Omental fat pad (tissue), 4 donors: ENCODE results near the gene RFXANK. TPM values are rescaled to one million over a fixed set of nuclear protein-coding genes. Genes with fewer than 3 reads are reported as not detected.
"Not testable (repeated sequence)": the region's sequence is repeated elsewhere in the genome, so short reads cannot be mapped to it uniquely, and the experiment has no call there.

Experiments
- ATAC-seq: fragments of 150-250 bp; one replicate; pipeline ENCODE4 v1.9.1; 2016; ENCODE audit warnings: mild to moderate bottlenecking, moderate library complexity; ENCODE audit not compliant: low FRiP score
- DNase-seq: peaks from one replicate; pipeline ENCODE4 v3.0.0-alpha.2; 2019; ENCODE audit warnings: low spot score
- total RNA-seq, 4 donors: library from RNA; depleted of rRNA; stranded (reverse); fragments of >200 nt; gene quantifications; one replicate each; pipeline ENCODE4 v1.1.0, GENCODE V29; 2016
- TF ChIP-seq, protein P1 (sequence below), 3 donors: fragments of 450-650 bp; IDR thresholded peaks; one replicate each; pipeline ENCODE4 v1.5.1; 2016 to 2017; ENCODE audit warnings: antibody characterized with exemption in 3 of 3, mild to moderate bottlenecking in 3 of 3, moderate library complexity in 2 of 3

The RFXANK gene
- total RNA-seq, 4 donors from 2014 or later, result 31.2 to 46.8 (median 42.3) TPM

DNA sequence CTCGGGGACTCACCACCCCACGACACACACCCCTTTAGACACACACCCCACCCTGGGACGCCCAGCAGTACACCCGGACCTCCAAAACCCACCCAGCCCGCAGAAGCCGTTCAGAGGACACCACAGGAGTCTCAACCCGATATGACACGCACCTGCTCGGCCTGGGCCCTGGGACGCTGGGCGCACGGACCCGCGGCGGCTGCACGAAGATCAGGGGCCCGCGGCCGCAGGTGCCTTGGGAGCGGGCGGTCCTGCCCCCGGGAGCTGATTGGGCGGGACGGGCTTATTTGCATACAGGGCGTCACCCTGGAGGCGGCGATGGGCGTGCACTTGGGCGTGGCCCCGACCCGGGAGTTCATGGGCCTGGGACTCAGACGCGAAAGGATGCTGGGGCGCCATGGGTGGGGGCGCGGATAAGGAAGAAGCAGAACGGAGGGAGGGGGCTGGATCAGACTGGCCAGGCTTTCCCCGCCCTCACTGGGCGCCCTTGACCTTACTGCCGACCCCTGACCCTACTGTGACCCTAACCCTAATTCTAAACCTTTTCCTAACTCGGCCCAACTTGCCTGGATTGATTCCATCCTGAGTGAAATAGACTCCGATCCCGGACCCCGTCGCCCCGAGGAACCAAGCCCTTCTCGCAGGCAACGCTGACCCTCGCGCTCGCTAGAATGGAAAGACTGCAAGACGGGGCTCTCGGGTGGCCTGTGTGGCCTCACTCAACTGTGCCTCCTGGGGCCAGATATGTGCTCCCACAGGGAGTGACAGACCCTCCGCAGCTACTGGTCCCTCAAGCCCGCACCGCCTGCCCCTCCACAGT is 21.8 kb upstream of the RFXANK start, which contains the start of gene MEF2B:
Gene MEF2B (minus strand): TSS at position 211 of the 820 bp plus-strand sequence. CDS start 19,528 bp downstream, outside the sequence.
- DNase-seq (peak; percentile 51), ATAC-seq (peak; percentile 78)
- TF ChIP-seq, protein P1, sequence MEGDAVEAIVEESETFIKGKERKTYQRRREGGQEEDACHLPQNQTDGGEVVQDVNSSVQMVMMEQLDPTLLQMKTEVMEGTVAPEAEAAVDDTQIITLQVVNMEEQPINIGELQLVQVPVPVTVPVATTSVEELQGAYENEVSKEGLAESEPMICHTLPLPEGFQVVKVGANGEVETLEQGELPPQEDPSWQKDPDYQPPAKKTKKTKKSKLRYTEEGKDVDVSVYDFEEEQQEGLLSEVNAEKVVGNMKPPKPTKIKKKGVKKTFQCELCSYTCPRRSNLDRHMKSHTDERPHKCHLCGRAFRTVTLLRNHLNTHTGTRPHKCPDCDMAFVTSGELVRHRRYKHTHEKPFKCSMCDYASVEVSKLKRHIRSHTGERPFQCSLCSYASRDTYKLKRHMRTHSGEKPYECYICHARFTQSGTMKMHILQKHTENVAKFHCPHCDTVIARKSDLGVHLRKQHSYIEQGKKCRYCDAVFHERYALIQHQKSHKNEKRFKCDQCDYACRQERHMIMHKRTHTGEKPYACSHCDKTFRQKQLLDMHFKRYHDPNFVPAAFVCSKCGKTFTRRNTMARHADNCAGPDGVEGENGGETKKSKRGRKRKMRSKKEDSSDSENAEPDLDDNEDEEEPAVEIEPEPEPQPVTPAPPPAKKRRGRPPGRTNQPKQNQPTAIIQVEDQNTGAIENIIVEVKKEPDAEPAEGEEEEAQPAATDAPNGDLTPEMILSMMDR (IDR thresholded peaks at IDR 0.05), result no peak

DNA sequence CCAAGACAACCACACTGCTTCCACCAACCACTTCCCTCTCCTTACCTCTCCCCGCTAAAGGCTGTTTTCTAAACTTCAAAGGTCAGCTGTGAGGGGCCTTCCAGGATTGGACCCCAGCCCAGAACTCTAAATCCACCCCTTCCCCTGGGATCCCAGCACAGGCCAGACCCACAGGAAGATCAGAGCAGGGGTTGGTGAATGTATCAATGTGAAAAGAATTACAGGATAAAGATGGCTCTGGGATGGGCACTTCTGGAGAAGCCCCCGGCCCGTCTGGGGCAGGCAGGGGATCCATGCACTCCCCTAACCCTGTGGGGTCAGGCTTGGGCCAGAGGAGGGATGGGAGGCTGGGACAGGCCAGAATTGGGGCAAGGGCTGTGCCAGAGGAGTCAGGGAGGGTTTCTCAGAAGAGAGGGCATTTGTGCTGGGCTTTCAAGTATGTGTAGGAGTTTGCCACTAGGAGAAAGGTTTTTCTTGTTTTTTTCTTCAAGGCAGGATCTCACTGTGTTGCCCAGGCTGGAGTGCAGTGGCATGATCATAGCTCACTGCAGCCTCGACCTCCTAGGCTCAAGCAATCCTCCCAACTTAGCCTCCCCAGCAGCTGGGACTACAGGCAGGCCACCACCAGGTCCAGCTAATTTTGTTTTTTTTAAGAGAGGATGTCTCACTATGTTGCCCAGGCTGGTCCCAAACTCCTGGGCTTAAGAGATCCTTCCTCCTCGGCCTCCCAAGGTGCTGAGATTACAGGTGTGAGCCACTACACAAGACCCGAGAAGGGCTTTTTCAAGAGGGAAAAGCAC is 21.0 kb upstream of the RFXANK start:
- DNase-seq, result no peak
- TF ChIP-seq, protein P1 (IDR thresholded peaks at IDR 0.05), result no peak
- no peak for ATAC-seq

DNA sequence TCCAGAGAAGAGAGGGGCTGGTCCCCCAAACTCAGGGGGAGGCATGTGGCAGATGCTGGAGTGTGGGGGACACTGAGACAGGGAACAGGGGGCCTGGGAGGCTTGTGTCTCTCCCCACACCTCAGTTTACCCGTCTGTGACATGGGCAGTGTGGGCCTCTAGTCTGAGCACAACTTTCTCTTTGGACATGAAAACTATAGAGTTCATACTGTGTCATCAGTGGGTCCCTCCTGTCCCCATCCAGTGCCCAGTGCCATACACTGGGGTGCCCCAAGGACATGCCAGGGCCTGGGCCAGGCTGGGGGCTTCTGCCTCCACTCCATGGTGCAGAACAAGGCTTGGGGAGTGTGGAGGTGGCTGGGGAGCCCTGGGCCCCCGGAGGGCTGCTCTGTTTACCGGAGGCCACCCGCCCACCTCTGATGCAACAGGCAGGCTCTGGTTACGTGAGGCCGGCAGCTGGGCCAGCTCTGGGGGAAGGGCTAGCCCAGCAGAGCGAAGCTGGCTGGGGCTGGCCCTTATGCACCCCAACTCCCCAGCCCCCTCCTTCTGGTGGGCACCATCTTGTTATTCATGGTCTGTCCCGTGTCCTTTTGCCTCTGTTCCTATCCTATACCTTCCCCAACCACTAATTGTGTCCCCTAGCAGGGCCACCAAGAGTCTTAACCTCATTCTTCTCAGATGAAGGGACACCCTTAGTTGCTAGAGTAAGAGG is 20.1 kb upstream of the RFXANK start:
- TF ChIP-seq, protein P1 (IDR thresholded peaks at IDR 0.05), result no peak
- ATAC-seq, result no peak
- no peak for DNase-seq

DNA sequence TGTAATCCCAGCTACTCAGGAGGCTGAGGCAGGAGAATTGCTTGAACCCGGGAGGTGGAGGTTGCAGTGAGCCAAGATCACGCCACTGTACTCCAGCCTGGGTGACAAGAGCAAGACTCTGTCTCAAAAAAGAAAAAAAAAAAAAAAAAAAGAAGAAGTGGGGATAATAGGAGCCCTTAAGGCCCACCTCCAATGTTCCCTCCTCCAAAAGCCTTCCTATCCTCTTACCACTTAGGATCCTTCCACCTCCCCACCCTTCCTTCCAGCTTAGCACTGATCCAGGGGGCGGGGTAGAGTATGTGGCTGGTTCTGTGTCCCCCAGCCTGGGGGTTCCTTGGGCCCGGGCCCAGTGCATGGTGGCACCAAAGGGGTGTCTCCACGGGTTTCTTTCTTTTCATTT is 18.8 kb upstream of the RFXANK start:
- not testable (repeated sequence) for ATAC-seq, DNase-seq

- DNase-seq (no peak), ATAC-seq (no peak)
- TF ChIP-seq, protein P1 (IDR thresholded peaks at IDR 0.05), result no peak
Observed at GRCh38 chr19:19176950-19177349, 15.1 kb upstream of the RFXANK start.

GRCh38 chr19:19179548-19180441 is 12.3 kb upstream of the RFXANK start:
- ATAC-seq, result no peak
- TF ChIP-seq, protein P1 (IDR thresholded peaks at IDR 0.05), result no peak
- no peak for DNase-seq
